ENCODE results near the gene SOX8.

GRCh38 chr16:1018447-1019198 is 37.1 kb downstream of the SOX8 start:
- TF ChIP-seq SUZ12 (IDR thresholded peaks at IDR 0.05; ENCODE audit: extremely low read depth, insufficient read depth, insufficient read length) (no peak), ZNF274 (IDR thresholded peaks at IDR 0.05; ENCODE audit: low read depth, low read length) (no peak)
